Measurements from ENCODE around the gene PLA2G2A.

GRCh38 chr1:19976317-19977003, 3.0 kb downstream of the PLA2G2A start:
- TF ChIP-seq CTCF (IDR thresholded peaks at IDR 0.05; ENCODE audit: low read length), result no peak
- no peak for TF ChIP-seq EZH2 (IDR thresholded peaks at IDR 0.05; ENCODE audit: borderline replicate concordance, low read length)

Data from OCI-LY1 (cell line).